Stimulated activated CD4-positive, alpha-beta T cell treated with anti-CD3 and anti-CD28 coated beads, Interleukin-1b, Interleukin-23, amount 100 ng/mL, for 1 hour (primary cell): ENCODE results near the gene DUOX1.
A peak's percentile ranks its signal among the peaks of the same experiment; 100 is the strongest.

ENCODE experiments used
- DNase-seq, 2 donors: peaks; one replicate each; pipeline ENCODE4 v3.0.0-alpha.2; 2020; ENCODE audit warnings: low read depth in 2 of 2

DUOX1 gene

DNA sequence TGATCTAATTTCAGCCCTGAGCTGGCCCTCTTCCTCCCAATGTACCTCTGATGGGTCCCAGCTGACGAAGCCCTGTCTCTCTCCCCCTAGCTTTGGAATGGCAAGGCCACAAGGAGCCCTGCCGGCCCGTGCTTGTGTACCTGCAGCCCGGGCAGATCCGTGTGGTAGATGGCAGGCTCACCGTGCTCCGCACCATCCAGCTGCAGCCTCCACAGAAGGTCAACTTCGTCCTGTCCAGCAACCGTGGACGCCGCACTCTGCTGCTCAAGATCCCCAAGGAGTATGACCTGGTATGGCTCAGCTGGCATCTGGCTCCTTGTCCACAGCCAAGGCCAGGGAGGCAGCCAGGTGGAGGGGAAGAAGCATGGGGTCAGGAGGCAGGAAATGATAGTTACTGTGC is 14.2 kb downstream of the DUOX1 start:
- DNase-seq: no peak

- DNase-seq: no peak
These were observed 15.0 kb downstream of the DUOX1 start for GRCh38 chr15:45144775-45145174.

GRCh38 chr15:45146405-45146804 is 16.6 kb downstream of the DUOX1 start:
- no peak for DNase-seq

DNA sequence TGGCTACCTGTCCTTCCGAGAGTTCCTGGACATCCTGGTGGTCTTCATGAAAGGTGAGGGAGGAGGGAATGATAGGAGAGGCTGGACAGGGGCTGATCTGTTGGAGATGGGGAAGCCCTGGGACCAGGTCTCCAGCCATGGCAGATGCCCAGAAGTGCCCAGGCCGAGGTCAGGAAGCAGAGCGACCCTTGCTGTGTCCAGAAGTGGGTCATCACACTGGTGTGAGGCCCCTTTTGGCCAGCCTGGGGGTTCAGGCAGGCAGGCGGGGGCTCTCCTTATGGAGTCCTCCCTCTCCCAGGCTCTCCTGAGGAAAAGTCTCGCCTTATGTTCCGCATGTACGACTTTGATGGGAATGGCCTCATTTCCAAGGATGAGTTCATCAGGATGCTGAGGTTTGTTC is 17.8 kb downstream of the DUOX1 start:
- DNase-seq: no peak

DNA sequence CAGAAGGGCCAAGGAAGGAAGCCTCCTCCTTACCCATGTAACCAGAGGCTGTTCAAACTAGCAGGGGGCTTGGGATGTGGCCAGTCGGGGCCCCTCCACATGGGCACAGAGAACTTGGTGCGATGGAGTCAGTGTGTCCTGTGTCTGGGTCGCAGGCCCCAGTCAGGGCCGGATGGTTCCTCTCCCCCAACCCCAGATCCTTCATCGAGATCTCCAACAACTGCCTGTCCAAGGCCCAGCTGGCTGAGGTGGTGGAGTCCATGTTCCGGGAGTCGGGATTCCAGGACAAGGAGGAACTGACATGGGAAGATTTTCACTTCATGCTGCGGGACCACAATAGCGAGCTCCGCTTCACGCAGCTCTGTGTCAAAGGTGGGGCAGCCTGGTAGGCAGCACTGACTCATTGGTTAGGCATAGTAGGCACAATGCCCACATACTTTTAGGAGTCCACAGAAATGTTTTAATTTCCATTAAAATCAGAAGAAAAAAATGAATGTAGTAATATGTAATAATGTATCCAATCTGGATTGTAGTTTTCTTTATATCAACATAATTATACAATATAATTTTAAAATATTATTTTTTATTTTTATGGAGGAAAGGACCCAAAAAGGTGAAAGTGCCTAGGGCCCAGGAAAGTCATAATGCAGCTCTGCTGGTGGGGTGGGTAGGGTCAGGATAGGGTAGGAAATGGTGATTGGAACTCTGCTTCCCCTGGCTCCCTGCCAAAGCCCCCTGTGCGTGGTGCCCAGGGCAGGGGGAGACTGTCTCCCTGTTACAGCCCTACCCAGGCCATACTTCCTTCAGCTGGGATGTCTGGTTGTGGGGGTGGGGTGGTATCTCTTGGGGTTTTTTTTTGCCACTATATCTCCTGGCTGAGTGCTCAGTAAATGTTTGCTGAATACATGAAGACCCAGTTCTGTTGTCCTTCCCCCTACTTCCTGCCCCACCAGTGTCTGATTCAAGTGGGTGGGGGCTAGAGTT is 18.6 kb downstream of the DUOX1 start:
- DNase-seq: no peak

DNA sequence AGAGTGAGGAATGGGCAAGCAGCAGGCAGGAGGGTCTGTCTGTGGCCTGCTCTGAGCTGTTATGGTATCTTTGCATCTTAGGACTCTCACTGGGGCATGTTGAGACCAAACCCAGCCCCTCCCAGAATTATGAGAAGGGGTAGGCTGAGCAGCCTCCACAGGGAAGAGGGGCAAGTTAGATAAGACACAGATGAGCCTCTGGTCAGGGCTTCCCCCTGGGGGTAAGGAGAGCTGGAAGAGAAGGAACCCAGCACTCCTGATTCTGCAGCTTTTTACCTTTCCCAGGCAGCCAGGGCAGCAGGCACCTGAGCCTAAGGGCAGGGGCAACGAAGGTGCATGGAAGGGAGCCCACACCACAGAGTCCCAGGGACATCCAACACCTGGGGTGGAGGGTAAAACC is 19.3 kb downstream of the DUOX1 start:
- no peak for DNase-seq

DNA sequence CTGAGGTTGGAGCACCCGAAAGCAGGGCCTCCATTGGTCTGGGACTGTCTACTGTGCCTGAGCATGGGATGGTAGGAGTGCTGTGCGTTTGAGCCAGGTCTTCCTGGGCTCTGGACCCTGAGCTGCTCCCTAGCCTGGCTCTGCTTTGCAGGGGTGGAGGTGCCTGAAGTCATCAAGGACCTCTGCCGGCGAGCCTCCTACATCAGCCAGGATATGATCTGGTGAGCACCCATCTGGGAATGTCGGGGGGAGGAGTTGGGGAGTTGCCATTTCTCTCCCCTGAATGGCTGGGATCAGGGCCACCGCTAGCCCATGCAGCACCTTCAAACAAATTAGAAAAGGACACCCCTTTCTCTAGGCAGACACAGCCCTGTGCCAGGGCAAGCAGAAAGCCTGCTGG is 20.7 kb downstream of the DUOX1 start:
- DNase-seq: no peak

GRCh38 chr15:45150997-45151396 is 21.2 kb downstream of the DUOX1 start:
- no peak for DNase-seq

GRCh38 chr15:45151998-45152828 is 22.4 kb downstream of the DUOX1 start:
- DNase-seq: no peak

DNA sequence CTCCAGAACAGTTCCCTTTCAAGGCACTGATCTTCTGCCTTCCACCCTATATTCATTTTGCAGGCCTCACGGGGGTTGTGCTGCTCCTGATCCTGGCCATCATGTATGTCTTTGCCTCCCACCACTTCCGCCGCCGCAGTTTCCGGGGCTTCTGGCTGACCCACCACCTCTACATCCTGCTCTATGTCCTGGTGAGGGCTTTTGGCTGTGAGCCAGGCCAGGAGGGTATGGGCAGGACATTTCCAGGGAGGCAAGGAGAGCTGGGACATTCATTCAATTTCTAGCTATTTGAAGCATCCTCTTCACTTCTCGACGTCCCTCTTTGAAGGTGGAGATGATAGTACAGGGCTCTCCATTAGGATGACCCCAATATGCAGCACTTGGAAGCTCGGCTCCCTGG is 25.9 kb downstream of the DUOX1 start:
- no peak for DNase-seq

GRCh38 chr15:45156744-45157455 is 27.1 kb downstream of the DUOX1 start:
- no peak for DNase-seq

DNA sequence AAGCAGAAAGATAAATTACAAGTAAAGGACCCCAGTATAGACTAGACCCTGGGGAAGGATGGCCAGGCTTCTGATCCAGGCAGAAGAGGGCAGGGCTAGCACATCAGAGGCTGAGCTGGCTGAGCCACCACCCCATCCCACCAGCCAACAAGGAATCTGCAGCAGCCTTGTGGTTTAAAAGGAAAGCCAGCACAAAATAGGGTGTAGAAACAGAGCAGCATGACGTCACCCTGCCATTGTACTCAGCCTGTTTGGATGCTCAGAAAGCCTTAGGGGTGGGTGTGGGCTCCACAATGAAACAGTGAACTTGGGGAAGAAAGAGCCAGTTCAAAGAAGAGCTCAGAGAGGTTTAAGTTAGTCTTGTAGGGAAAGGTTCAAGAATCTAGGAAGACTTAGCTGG is 28.2 kb downstream of the DUOX1 start:
- DNase-seq: no peak

GRCh38 chr15:45161666-45162065 is 31.9 kb downstream of the DUOX1 start:
- no peak for DNase-seq

- DNase-seq: peak in 1 of 2 donors; percentile 30
These were observed 33.1 kb downstream of the DUOX1 start for GRCh38 chr15:45162771-45163507.

DNA sequence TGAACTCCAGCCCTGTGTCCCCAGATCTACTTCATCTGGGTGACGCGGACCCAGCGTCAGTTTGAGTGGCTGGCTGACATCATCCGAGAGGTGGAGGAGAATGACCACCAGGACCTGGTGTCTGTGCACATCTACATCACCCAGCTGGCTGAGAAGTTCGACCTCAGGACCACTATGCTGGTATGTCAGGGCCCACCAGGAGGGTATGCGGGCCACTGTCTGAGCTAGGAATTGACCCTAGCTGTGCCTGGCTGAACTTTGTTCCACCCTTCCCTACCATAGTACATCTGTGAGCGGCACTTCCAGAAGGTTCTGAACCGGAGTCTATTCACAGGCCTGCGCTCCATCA is 33.7 kb downstream of the DUOX1 start:
- no peak for DNase-seq

- no peak for DNase-seq
These were observed 35.1 kb downstream of the DUOX1 start for GRCh38 chr15:45164914-45165313.

- no peak for DNase-seq
These were observed 35.7 kb downstream of the DUOX1 start for GRCh38 chr15:45165536-45165935.

DNA sequence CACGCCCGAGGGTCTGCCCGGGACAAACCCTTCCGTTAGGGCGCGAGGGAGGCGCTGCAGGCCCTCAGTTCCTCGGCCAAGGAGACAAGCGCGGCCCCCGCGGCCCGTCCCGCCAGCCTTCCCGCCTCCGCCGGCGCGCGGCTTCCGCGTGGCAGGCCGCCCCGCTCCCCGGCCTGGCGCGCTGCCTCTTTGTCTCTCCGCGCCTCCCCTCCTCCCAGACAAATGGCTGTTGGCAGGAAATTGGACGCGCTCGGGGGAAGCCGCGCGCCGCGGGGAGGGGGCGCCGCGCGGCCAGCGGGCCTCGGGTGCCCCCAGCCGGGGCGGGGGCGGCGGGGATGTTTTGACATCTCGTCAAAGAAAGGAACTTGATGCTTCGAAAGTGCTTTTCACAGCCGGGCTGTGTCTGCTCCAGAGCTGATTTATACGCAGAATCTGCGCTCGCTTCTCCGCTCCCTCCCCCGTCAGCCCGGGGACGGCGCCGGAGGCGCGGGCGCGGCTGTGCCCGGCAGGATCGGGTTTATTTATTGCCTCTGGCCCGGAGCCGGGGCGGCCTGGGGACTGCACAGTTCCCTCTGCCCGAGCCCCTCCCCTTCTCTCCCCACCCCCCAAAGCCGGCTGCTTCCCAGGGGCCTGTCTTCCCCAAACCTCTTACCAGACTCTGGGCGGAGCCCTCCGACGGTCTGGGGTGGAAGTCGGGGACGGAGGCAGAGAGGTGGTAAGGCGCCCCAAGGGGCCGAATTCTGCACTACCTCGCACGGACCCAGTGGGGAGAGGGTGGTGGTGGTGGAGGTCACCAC is 37.2 kb downstream of the DUOX1 start:
- DNase-seq: peak; percentile 45 to 54

DNA sequence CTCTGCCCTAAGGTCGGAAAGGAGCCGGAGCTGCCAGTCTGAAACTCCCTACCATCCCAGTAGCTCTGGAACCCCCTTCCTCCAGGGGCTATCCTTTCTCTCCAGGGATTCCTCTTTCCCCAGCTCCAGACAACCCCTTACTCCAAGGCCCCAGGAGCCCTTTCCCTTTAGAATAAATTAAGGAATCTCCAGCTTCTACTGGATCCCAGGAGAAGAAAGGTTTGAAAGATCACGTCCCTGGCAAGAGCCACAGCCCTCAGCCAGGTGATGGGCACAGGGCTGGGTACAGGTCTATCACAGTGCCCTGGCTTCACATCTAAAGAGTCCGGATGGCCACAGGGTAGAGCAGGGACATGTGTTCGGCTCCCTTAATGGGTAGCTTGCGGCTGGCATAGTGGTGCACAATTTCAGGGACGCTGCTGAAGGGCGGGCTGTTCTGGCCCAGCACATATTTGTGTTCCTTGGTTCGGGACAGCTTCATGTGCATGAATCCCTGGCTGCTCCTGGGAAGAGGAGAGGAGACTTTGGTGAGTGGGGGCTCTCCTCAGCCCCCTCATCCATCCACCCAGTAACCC is 37.9 kb downstream of the DUOX1 start:
- no peak for DNase-seq

- no peak for DNase-seq
These were observed 38.5 kb downstream of the DUOX1 start for GRCh38 chr15:45168286-45168685.
